HL-60 (cell line): ENCODE data around the gene BAHCC1.

ENCODE experiments used
- POLR2AphosphoS5 ChIP-seq: IDR thresholded peaks from 2 replicates; pipeline ENCODE4 v1.6.1; 2012; ENCODE audit warnings: low read depth
- SPI1 ChIP-seq: IDR thresholded peaks from 2 replicates; pipeline ENCODE4 v1.6.1; 2012; ENCODE audit warnings: low read depth, mild to moderate bottlenecking, borderline replicate concordance
- TF ChIP-seq, protein P1 (sequence below): IDR thresholded peaks from one replicate; pipeline ENCODE4 v1.5.1; 2011; ENCODE audit warnings: low read length, control low read depth, inconsistent platforms; ENCODE audit not compliant: insufficient read depth
- TF ChIP-seq, protein P2 (sequence below): IDR thresholded peaks from 2 replicates; pipeline ENCODE4 v1.6.1; 2012; ENCODE audit warnings: low read depth; ENCODE audit not compliant: insufficient replicate concordance

DNA sequence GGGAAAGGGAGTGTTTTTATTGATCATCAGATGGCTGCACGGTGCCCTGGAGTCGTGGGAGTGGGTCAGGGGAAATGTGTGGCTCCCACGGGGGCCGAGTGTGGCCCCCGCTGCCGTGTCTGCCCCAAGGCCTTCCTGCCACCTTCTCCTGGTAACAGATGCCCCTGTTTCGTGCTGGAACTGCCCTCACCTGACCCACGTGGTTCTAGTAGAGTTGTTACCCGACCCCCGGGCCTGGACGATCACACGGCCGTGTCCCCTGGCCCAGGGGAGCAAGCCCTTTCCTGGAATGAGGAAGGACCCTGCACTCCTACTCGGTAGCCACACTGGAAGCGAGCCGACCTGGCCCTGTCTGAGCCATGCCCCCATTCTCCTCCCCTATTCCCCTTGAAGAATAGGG, 79.7 kb downstream of the BAHCC1 start:
- TF ChIP-seq, protein P1, sequence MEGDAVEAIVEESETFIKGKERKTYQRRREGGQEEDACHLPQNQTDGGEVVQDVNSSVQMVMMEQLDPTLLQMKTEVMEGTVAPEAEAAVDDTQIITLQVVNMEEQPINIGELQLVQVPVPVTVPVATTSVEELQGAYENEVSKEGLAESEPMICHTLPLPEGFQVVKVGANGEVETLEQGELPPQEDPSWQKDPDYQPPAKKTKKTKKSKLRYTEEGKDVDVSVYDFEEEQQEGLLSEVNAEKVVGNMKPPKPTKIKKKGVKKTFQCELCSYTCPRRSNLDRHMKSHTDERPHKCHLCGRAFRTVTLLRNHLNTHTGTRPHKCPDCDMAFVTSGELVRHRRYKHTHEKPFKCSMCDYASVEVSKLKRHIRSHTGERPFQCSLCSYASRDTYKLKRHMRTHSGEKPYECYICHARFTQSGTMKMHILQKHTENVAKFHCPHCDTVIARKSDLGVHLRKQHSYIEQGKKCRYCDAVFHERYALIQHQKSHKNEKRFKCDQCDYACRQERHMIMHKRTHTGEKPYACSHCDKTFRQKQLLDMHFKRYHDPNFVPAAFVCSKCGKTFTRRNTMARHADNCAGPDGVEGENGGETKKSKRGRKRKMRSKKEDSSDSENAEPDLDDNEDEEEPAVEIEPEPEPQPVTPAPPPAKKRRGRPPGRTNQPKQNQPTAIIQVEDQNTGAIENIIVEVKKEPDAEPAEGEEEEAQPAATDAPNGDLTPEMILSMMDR, result no peak
- TF ChIP-seq SPI1, result no peak
- TF ChIP-seq, protein P2, sequence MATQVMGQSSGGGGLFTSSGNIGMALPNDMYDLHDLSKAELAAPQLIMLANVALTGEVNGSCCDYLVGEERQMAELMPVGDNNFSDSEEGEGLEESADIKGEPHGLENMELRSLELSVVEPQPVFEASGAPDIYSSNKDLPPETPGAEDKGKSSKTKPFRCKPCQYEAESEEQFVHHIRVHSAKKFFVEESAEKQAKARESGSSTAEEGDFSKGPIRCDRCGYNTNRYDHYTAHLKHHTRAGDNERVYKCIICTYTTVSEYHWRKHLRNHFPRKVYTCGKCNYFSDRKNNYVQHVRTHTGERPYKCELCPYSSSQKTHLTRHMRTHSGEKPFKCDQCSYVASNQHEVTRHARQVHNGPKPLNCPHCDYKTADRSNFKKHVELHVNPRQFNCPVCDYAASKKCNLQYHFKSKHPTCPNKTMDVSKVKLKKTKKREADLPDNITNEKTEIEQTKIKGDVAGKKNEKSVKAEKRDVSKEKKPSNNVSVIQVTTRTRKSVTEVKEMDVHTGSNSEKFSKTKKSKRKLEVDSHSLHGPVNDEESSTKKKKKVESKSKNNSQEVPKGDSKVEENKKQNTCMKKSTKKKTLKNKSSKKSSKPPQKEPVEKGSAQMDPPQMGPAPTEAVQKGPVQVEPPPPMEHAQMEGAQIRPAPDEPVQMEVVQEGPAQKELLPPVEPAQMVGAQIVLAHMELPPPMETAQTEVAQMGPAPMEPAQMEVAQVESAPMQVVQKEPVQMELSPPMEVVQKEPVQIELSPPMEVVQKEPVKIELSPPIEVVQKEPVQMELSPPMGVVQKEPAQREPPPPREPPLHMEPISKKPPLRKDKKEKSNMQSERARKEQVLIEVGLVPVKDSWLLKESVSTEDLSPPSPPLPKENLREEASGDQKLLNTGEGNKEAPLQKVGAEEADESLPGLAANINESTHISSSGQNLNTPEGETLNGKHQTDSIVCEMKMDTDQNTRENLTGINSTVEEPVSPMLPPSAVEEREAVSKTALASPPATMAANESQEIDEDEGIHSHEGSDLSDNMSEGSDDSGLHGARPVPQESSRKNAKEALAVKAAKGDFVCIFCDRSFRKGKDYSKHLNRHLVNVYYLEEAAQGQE, result no peak
- TF ChIP-seq POLR2AphosphoS5, result no peak
